ENCODE measurements around the gene MTA1. TPM values are rescaled to one million over a fixed set of nuclear protein-coding genes. Genes with fewer than 3 reads are reported as not detected.

MTA1 gene
- total RNA-seq, 1 experiment from 2014 or later, result 20.3 TPM

DNA sequence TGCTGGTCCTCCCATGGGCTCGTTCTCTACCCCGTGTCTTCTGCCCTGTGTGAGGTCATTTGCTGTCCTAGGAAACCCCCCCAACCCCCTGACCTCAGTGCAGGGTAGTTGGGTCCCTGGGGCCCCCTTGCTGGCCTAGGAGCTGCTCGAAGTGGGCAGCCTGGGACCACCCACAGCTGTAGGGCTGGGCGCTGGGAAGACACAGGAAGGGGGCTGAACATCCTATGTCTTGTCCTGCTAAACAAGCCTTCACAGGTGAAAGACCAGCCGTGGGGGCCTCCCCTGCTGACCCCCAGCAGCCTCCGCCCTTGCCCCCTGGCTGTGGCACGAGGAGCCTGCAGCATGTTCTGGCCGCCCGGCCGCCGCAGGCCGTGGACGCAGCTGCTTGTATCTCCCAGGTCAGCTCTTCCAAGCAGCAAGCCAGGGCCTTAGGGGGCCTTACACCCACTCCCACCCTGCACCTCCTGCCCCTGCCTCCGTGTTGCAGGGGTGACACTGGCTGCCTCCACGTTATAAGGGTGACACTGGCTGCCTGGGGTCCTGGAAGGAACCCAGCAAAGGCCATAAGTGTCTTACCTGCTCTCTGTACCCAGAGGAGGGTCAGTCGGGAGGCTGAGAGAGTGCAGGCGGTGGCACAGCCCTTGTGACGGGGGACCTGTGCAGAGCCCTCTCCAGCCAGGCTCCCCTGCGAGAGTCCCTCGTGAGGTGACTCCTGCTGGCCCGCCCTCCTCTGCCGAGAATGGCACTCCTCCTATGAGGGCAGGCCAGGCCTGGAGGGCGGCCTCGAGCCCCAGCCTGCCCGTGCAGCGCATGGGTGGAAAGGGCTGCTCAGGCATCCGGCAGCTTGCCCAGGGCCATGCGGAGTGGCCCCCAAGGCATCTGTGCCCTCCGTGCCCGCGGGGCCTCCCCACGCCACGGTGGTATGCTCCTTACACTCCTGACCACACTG, 32.8 kb upstream of the MTA1 start:
- no peak for DNase-seq (ENCODE audit: low read depth)

DNA sequence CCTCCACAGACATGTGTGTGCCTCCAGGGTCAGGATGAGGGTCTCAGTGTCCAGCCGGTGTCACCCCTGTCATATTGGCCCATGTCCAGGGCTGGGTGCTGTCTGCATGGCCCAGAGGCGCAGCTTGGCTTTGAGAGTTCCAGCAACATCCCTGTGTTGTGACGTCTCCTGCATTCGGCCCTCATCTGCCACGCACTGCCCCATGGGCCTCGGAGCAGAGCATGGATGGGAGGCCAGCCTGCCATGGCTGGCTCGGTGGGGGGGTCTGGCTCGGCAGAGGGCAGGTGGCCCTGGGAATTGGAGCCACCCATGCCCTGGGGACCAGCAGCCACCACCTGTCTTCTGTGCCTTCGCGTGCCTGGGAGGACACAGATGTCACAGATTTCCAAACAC, 32.1 kb upstream of the MTA1 start:
- no peak for DNase-seq (ENCODE audit: low read depth)

DNA sequence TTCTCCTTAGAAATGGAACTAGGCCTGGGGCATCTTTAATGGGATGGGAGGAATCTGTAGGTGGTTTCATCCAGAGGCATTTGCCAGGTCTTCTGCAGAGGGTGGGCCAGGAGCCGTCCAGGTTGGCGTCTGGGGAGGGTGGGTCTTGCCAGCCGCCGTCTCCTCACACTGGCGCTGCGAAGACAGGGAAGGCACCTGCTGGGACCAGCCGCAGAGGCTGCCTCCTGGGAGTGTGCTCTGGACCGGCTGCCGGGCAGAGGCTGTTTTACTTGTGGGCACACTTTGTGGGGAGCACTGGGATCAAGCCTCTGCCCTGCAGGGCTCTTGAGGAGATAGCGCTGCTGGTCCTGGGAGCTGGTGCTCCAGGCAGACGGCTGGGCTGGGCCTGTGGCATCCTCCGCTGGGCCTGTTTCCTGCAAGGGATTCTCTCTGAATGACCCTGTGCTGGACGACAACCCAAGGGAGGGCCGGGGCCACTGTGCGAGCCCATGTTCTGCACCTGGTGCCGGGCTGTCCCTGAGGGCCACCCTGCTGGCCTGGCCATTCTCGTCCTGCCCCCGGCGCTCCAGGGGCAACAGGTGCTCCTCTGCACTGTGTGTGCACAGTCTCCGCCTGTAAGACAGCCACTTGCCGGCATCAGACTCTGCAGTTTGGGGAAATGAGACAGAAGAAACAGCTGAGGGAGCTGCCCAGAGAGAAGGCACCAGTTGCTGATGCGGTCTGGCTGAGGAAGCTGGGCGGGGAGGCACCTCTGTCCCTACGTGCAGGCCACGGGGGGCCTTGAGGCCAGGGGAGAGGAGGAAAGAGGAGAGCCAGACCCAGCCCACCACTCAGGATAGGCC, 31.3 kb upstream of the MTA1 start:
- no peak for DNase-seq (ENCODE audit: low read depth)

DNA sequence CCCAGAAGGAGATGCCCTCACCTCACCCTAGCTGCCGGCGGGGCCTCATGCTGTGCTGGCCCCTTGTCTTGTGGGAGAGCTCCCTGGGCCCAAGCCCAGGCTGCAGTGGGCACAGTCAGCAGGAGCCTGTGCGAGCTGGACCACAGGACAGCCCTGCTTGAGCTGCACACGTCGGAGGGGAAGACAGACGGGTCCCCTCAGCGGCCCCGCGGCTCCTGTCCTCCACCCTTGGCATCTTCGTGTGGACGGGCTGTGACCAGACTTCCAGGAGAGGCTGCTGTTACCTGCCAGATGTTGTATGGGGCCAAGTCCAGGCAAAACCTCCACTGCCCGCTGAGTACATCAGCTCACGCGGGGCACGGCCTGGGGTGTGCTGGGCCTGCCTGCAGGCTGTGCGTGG, 30.7 kb upstream of the MTA1 start:
- no peak for DNase-seq (ENCODE audit: low read depth)

DNA sequence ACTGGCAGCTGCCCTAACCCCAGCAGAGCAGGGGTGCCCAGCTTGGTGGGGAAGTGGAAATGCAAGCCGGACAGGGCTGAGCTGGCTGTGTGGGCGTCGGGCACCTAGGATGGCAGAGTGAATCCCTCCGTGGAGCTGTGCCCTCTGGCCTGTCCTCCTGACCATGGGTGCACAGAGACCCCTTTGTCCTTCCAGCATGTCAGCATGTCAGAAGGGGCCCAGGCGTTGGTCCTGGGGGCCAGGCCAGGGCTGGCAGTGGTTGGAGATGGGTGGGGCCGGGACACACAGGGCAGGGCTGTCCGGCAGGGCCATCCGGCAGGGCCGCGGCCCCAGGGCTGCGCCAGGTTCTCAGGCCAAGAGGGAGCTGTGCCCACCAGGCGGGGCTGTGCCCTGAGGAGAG, 30.1 kb upstream of the MTA1 start:
- DNase-seq (ENCODE audit: low read depth), result no peak

GRCh38 chr14:105389976-105390848, 29.4 kb upstream of the MTA1 start:
- DNase-seq (ENCODE audit: low read depth), result no peak

DNA sequence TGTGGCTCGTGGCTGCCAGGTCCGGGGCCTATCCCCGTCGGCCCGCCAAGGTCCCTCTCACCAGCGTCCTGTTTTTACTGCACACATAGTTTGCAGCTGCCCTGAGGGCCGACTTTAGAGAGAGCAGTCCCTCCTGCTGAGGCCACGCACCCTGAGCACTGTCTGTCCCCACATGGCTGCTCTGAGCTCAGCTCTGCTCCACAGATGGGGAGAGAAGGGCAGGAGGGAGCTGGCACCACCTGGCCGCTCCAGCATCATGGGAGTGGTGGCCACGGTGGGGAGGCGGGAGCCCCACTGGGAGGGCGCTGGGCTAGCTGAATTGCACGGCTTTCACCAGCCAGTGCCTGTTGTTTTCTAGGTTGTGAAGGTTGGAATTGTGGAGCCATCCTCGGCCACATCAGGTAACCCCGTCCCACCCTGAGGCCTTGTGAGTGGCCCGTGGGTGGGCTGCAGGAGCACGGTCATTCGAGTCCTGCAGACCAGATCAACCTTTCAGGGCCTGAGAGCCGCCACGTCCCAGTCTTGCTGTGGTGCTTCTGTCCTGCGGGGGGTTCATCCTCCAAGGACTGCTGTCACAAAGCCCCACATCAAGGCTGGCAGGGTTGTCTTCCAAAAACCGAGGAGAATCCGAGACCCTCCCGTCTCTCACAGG, 28.7 kb upstream of the MTA1 start:
- no peak for DNase-seq (ENCODE audit: low read depth)

DNA sequence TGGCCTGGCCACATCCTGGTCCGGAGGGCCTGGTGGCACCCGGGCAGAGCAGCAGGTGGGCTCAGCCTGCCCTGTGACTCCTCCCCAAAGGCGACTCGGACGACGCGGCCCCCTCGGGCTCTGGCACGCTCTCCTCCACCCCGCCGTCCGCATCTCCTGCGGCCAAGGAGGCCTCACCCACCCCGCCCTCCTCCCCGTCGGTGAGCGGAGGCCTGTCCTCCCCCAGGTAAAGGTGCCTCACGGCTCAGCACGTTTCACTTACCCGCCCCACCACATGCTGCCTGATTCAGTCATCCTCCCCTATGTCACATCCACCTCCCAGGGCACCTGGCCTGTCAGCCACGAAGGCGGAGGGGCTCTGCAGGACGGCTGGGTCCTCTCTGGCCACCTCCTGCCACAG, 28.1 kb upstream of the MTA1 start:
- no peak for DNase-seq (ENCODE audit: low read depth)

DNA sequence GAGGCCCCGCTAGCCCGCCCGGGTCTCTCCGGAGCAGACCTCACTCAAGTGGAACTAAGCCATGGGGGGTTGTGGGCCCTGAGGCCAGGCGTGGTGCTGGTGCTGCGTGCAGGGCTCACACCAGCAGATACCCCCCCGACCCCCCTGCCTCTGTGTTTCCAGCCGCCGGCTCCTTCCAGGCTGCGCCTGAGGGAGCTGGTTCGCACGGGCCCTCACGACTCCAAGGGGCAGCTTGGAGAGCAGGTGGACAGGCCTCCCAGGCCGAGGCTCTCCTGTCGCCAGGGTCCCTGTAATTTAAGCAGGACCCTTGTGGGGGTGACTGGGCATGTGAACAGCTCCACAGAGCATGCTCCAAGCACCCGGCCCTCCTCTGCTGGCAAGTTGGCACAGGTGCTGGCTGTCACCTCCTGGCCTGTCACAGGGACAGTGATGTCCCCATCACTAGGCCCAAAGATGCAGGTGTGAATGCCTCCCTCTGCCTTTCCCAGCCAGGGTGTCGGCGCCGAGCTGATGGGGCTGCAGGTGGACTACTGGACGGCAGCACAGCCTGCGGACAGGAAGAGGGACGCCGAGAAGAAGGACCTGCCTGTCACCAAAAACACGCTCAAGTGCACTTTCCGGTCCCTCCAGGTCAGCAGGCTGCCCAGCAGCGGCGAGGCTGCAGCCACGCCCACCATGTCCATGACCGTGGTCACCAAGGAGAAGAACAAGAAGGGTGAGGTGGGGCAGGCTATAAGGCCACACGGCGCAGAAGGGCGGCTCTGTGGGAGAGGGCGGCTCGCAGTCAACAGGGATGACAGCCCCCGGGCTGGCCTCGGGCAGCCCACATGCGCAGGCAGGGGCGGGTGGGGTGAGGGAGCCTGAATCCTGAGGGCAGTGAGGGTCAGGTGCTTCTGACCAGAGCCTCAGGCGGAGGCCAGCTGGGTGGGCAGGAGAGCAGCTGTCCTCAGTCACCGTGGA, 27.2 kb upstream of the MTA1 start:
- no peak for DNase-seq (ENCODE audit: low read depth)

DNA sequence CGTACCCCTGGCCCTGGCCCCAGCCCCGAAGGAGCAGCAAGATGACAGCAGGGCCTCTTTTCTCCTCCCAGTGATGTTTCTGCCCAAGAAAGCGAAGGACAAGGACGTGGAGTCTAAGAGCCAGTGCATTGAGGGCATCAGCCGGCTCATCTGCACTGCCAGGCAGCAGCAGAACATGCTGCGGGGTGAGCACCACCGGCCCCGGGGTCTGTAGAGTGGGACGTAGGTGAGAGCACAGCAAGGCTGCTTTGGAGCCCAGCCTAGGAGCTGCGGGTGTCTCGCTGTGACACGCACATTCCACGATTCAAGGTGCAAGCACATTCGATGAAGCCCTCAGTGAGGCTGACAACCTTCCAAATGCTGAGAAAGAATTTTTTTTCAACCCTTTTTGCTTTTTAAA, 26.5 kb upstream of the MTA1 start:
- no peak for DNase-seq (ENCODE audit: low read depth)

DNA sequence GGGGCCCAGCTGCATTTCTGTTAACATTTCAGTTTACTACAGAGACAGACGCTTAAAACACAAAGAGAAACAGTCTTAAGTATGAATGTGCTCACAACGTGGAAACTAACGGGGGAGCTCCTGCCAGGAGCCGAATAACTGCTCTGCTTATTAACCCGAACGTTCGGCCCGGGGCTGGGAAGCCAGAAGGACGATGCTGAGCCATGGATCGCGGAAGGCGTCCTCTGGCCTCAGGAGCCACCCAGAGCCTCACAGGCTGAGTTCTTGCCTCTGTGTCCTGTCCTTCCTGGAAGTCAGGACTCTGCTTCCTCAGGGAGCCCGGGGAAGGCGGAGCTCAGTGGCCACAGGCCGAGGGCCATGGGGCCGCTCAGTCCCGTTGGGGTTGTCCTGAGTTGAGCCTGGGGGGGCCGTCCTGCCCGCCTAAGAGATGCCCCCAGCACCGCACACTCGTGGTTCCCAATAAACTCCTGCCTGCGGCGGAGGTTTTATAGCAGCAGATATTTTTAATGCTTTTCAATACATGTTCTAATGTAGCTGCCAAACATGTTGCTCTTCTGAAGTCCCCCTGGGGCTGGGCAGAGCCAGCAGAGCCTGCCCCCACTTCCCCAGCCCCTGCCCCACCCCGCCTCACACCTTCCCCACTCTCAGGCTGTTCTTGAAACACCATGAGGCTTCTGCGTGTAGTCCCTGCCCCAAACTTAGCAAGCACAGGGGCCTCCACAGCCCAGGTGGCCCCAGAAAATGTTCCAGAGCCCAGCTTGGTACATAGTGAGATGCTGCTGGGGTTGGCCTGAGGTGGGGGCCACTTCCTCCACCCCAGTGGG, 24.7 kb upstream of the MTA1 start:
- DNase-seq (ENCODE audit: low read depth), result no peak

- DNase-seq (ENCODE audit: low read depth), result no peak
Observed at GRCh38 chr14:105395538-105395854, 24.1 kb upstream of the MTA1 start.

- no peak for DNase-seq (ENCODE audit: low read depth)
Observed at GRCh38 chr14:105397350-105397931, 22.2 kb upstream of the MTA1 start.

DNA sequence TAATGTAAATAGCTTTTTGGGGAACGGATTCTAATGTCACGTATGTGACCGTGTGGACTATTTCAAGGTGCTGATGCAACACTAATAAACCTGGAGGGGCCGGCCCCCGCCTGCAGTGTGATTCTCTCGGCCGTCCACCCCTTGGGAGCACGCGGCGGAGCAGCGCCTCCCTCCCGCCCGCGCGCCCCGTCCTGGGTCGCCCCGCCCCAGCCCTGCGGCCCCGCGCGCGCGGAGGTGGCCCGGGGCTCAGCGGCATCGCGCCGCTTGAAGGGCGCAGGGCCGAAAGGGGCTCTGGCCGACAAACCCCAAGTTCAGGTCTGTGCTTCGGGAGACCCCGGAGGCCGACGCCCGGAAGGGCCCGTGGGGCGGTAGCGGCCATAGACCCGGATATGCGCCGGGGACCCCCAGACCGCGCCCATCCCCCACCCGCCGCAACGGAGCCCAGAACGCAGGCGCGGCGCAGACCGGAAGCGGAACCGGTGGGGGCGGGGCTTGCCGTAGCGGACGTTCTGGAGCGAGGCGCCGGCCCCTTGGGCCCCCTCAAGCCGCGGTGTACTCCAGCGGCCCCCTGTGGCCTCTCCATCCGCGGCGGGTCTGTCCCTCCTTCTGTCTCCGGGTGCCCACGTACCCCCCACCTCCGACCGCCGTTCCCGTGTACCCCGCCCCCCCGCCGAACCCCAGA, 21.4 kb upstream of the MTA1 start, which contains the start of gene TEX22:
Gene TEX22, plus strand, starts transcription at position 495 of the 682 bp plus-strand sequence. CDS start 803 bp downstream, outside the sequence.
- peak; percentile 64 for DNase-seq (ENCODE audit: low read depth)

GRCh38 chr14:105398726-105399465, 20.7 kb upstream of the MTA1 start:
- DNase-seq (ENCODE audit: low read depth), result peak; percentile 12

DNA sequence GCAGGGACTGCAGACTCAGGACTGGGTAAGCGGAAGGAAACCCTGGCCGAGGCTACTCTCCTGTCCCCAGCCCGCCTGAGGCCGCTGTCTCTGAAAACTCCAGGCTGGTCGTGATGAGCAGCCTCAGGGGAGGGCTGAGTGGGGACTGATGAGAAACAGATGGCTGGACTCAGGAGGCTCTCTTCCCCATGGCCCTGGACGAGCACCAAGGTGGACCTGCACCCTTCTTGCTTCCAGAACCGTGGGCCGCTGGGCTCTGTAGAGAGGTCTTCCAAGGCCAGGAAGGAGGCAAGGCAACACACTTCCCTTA, 20.2 kb upstream of the MTA1 start:
- DNase-seq (ENCODE audit: low read depth), result no peak

DNA sequence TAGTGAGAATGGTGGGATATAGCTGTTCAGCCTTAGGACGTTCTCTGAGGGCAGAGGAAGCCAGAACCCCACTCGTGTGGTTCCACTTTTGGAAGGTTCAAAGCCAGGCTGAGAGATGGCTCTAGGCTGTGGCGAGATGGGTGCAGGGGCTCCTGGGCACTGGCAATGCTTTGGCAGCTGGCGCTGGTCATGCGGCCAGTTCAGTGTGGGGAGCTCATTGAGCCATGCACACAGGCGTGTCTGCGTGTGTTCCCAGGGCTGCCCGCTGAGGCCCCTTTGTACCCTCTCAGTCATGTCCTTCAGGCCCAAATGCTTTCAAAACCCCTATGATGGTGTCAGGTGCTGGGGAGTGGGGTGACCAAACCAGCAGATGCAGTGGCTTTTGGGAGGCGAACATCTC, 19.6 kb upstream of the MTA1 start:
- DNase-seq (ENCODE audit: low read depth), result no peak

- DNase-seq (ENCODE audit: low read depth), result no peak
Observed at GRCh38 chr14:105401699-105402098, 17.9 kb upstream of the MTA1 start.

Measured in M059J (cell line).